Hindlimb muscle (tissue), 1 donor: ENCODE measurements around the gene CAP1. TPM values are rescaled to one million over a fixed set of nuclear protein-coding genes. Genes with fewer than 3 reads are reported as not detected.
A peak's percentile ranks its signal among the peaks of the same experiment; 100 is the strongest.
"Not testable (repeated sequence)": the region's sequence is repeated elsewhere in the genome, so short reads cannot be mapped to it uniquely, and the experiment has no call there.

Experiments
- DNase-seq: peaks from one replicate; pipeline ENCODE4 v3.0.0-alpha.2; 2013
- polyA plus RNA-seq: library from polyadenylated mRNA; unstranded; fragments of 120-200 nt; gene quantifications from one replicate; pipeline ENCODE4 v1.2.1, GENCODE V29; 2013; ENCODE audit not compliant: insufficient read length

Gene CAP1
- polyA plus RNA-seq, 1 donor, result 80.4 TPM

GRCh38 chr1:40032240-40032891 lies 8.2 kb upstream of the CAP1 start:
- DNase-seq, result peak; percentile 33

GRCh38 chr1:40034869-40035268 lies 5.7 kb upstream of the CAP1 start:
- DNase-seq, result no peak

GRCh38 chr1:40036574-40036973 lies 4.0 kb upstream of the CAP1 start:
- DNase-seq, result peak; percentile 45

- DNase-seq, result not testable (repeated sequence)
These were observed 3.3 kb upstream of the CAP1 start for GRCh38 chr1:40037254-40037653.

GRCh38 chr1:40038697-40039096 lies 1.8 kb upstream of the CAP1 start:
- DNase-seq, result no peak

- no peak for DNase-seq
These were observed 1.2 kb upstream of the CAP1 start for GRCh38 chr1:40039245-40039756.

- peak; percentile 79 for DNase-seq
These were observed 595 bp upstream of the CAP1 start for GRCh38 chr1:40039757-40040510.

- no peak for DNase-seq
These were observed 923 bp downstream of the CAP1 start for GRCh38 chr1:40041466-40041838.

GRCh38 chr1:40042341-40042740 lies 1.8 kb downstream of the CAP1 start:
- no peak for DNase-seq

GRCh38 chr1:40044110-40044509 lies 3.6 kb downstream of the CAP1 start:
- DNase-seq, result no peak

- DNase-seq, result no peak
These were observed 4.7 kb downstream of the CAP1 start for GRCh38 chr1:40045182-40045581.

- no peak for DNase-seq
These were observed 5.2 kb downstream of the CAP1 start for GRCh38 chr1:40045766-40046165.

GRCh38 chr1:40047276-40047675 lies 6.7 kb downstream of the CAP1 start:
- no peak for DNase-seq

GRCh38 chr1:40047769-40048168 lies 7.2 kb downstream of the CAP1 start:
- DNase-seq, result no peak

GRCh38 chr1:40049725-40050124 lies 9.2 kb downstream of the CAP1 start:
- DNase-seq, result no peak

GRCh38 chr1:40050863-40051262 lies 10.3 kb downstream of the CAP1 start:
- DNase-seq, result no peak

GRCh38 chr1:40053138-40053887 lies 12.8 kb downstream of the CAP1 start:
- DNase-seq, result no peak

- no peak for DNase-seq
These were observed 16.2 kb downstream of the CAP1 start for GRCh38 chr1:40056519-40057309.

GRCh38 chr1:40057310-40058030 lies 16.9 kb downstream of the CAP1 start:
- DNase-seq, result no peak

GRCh38 chr1:40058097-40058452 lies 17.5 kb downstream of the CAP1 start:
- no peak for DNase-seq

- DNase-seq, result no peak
These were observed 18.2 kb downstream of the CAP1 start for GRCh38 chr1:40058453-40059337.
